CD4-positive, alpha-beta T cell (primary cell): Measurements from ENCODE around the gene DNM1. TPM values are rescaled to one million over a fixed set of nuclear protein-coding genes. Genes with fewer than 3 reads are reported as not detected.
"Not testable (repeated sequence)": the region's sequence is repeated elsewhere in the genome, so short reads cannot be mapped to it uniquely, and the experiment has no call there.

Experiments used
- ATAC-seq: fragments of 200-7000 bp; cut with Tn5 transposase; one replicate; pipeline ENCODE4 v1.10.0; 2022; ENCODE audit warnings: mild to moderate bottlenecking; ENCODE audit not compliant: poor library complexity
- CTCF ChIA-PET: fragments of 350-600 bp; sonication (Branson Sonifier 250); formaldehyde crosslinking; loops from one replicate; lab custom pipeline; 2021; ENCODE audit warnings: antibody characterized with exemption, inconsistent platforms; lab: Charles Lee
- POLR2A ChIA-PET: fragments of 350-600 bp; sonication (Branson Sonifier 250); formaldehyde crosslinking; loops from one replicate; lab custom pipeline; 2021; ENCODE audit warnings: antibody characterized with exemption, inconsistent platforms; lab: Charles Lee
- DNase-seq, 14 experiments: peaks; one replicate each; pipeline ENCODE4 v3.0.0-alpha.2; 2013 to 2020; ENCODE audit warnings: mixed read lengths in 2 of 14
- H3K27ac ChIP-seq, 2 donors: one replicate each; pipeline versions ENCODE4 v1.5.1 to v1.7.0; 2013; ENCODE audit warnings: low read length in 2 of 2, low read depth in 1 of 2, mild to moderate bottlenecking in 1 of 2
- H3K27me3 ChIP-seq, 2 experiments: 1 replicate in 1 of 2; 2 replicates in 1 of 2; pipeline versions ENCODE4 v1.6.1 to v1.7.0; 2013; ENCODE audit warnings: low read length in 2 of 2, control low read depth in 1 of 2, mild to moderate bottlenecking in 1 of 2, moderate library complexity in 1 of 2; ENCODE audit not compliant: insufficient read depth in 2 of 2, control insufficient read depth in 1 of 2
- H3K36me3 ChIP-seq: one replicate; pipeline ENCODE4 v1.6.1; 2013; ENCODE audit warnings: low read length, control low read depth; ENCODE audit not compliant: insufficient read depth
- H3K4me1 ChIP-seq: one replicate; pipeline ENCODE4 v1.6.1; 2013; ENCODE audit warnings: low read length, control low read depth; ENCODE audit not compliant: insufficient read depth
- H3K4me3 ChIP-seq: one replicate; pipeline ENCODE4 v1.5.1; 2013; ENCODE audit warnings: mild to moderate bottlenecking, low read length, moderate library complexity
- H3K9me3 ChIP-seq, 2 experiments: 1 replicate in 1 of 2; 2 replicates in 1 of 2; pipeline versions ENCODE4 v1.6.1 to v1.7.0; 2013; ENCODE audit warnings: low read length in 2 of 2, mild to moderate bottlenecking in 2 of 2, control low read depth in 1 of 2, moderate library complexity in 1 of 2; ENCODE audit not compliant: control insufficient read depth in 1 of 2, insufficient read depth in 1 of 2
- H3K27ac Mint-ChIP-seq: one replicate; pipeline ENCODE4 v1.8.0; 2020; ENCODE audit warnings: mixed read lengths
- H3K27me3 Mint-ChIP-seq: one replicate; pipeline ENCODE4 v1.8.0; 2021; ENCODE audit warnings: mixed read lengths
- H3K36me3 Mint-ChIP-seq: one replicate; pipeline ENCODE4 v1.8.0; 2021; ENCODE audit warnings: low read depth, mixed read lengths
- H3K4me1 Mint-ChIP-seq: one replicate; pipeline ENCODE4 v1.8.0; 2021; ENCODE audit warnings: low read depth, mixed read lengths
- H3K4me3 Mint-ChIP-seq: one replicate; pipeline ENCODE4 v1.8.0; 2020; ENCODE audit warnings: mild to moderate bottlenecking, mixed read lengths
- H3K9me3 Mint-ChIP-seq: one replicate; pipeline ENCODE4 v1.8.0; 2020; ENCODE audit warnings: mixed read lengths
- CTCF ChIP-seq: fragments of 200-600 bp; IDR thresholded peaks from one replicate; pipeline ENCODE4 v1.8.0; 2022; ENCODE audit warnings: antibody characterized with exemption, mild to moderate bottlenecking
- intact Hi-C, 2 experiments: fragments of 100-400 bp; cut with DNase I in 1 of 2; cut with micrococcal nuclease in 1 of 2; formaldehyde crosslinking; loops; one replicate each; pipeline versions ENCODE4 v1.15.1 to v1.9.0; 2023 to 2025; cut with DNase I, micrococcal nuclease
- total RNA-seq, 174 experiments: library from RNA in 2 of 174; stranded (reverse) in 2 of 174; gene quantifications; one replicate each; pipeline ENCODE4 v1.2.3 and lab custom pipeline; 2021 to 2026

Gene DNM1
- total RNA-seq, 2 experiments from 2014 or later = 1.8 to 2.5 TPM

- Histone ChIP-seq H3K4me1 (no peaks in the 10 kb centered on the region), H3K36me3 (no peaks in the 10 kb centered on the region), H3K4me3 (no peak overlapping the region), H3K27ac (no peak overlapping the region), H3K27me3 (no peaks in the 10 kb centered on the region), H3K9me3 (no peaks in the 10 kb centered on the region)
- POLR2A ChIA-PET = no interaction called here
- CTCF ChIA-PET = no interaction called here
- Mint-ChIP-seq H3K27me3 (no peaks in the 10 kb centered on the region), H3K4me1 (no peaks in the 10 kb centered on the region), H3K36me3 (no peaks in the 10 kb centered on the region), H3K9me3 (no peaks in the 10 kb centered on the region), H3K4me3 (no peak overlapping the region), H3K27ac (no peak overlapping the region)
- intact Hi-C loops = no loop called here
- DNase-seq (no peak), ATAC-seq (no peak)
- no peak for TF ChIP-seq CTCF
These were observed 22.7 kb downstream of the DNM1 start for GRCh38 chr9:128225770-128226411.

GRCh38 chr9:128226412-128226801 is 23.2 kb downstream of the DNM1 start:
- Mint-ChIP-seq H3K36me3 (no peaks in the 10 kb centered on the region), H3K4me3 (no peak overlapping the region), H3K27ac (no peak overlapping the region), H3K27me3 (no peaks in the 10 kb centered on the region), H3K4me1 (no peaks in the 10 kb centered on the region), H3K9me3 (no peaks in the 10 kb centered on the region)
- intact Hi-C loops = no loop called here
- ChIA-PET CTCF (no interaction called here), POLR2A (no interaction called here)
- Histone ChIP-seq H3K9me3 (no peaks in the 10 kb centered on the region), H3K36me3 (no peaks in the 10 kb centered on the region), H3K4me1 (no peaks in the 10 kb centered on the region), H3K27ac (no peak overlapping the region), H3K27me3 (no peaks in the 10 kb centered on the region), H3K4me3 (no peak overlapping the region)
- DNase-seq (no peak), ATAC-seq (no peak)
- no peak for TF ChIP-seq CTCF

GRCh38 chr9:128230897-128231296 is 27.7 kb downstream of the DNM1 start:
- intact Hi-C loops, H3K36me3 Mint-ChIP-seq, ATAC-seq, H3K27ac ChIP-seq, H3K9me3 Mint-ChIP-seq, POLR2A ChIA-PET, DNase-seq, H3K27me3 Mint-ChIP-seq, H3K4me3 ChIP-seq, H3K4me1 Mint-ChIP-seq, CTCF ChIA-PET, H3K4me3 Mint-ChIP-seq, H3K27me3 ChIP-seq, H3K9me3 ChIP-seq, H3K27ac Mint-ChIP-seq, H3K36me3 ChIP-seq, H3K4me1 ChIP-seq: not testable (repeated sequence)
